ENCODE data around the gene TACO1.

Gene TACO1

GRCh38 chr17:63601439-63602371 is 1.0 kb downstream of the TACO1 start:
- no peak for FAIRE-seq

- FAIRE-seq, result no peak
These were observed 9.3 kb downstream of the TACO1 start for GRCh38 chr17:63609816-63610573.

- FAIRE-seq, result no peak
These were observed 10.2 kb downstream of the TACO1 start for GRCh38 chr17:63610854-63611253.

GRCh38 chr17:63611354-63611753 is 10.7 kb downstream of the TACO1 start:
- FAIRE-seq, result no peak

GRCh38 chr17:63613663-63614062 is 13.0 kb downstream of the TACO1 start:
- no peak for FAIRE-seq

GRCh38 chr17:63621229-63621683 is 20.6 kb downstream of the TACO1 start:
- no peak for FAIRE-seq

GRCh38 chr17:63621684-63622573 is 21.2 kb downstream of the TACO1 start, which contains the start of gene MAP3K3:
TSS of gene MAP3K3 (plus strand) at chr17:63622417. CDS start at chr17:63622760, 343 bp downstream.
- FAIRE-seq, result peak; percentile 82

- no peak for FAIRE-seq
These were observed 22.1 kb downstream of the TACO1 start for GRCh38 chr17:63622574-63623390.

- no peak for FAIRE-seq
These were observed 23.3 kb downstream of the TACO1 start for GRCh38 chr17:63623786-63624530.

GRCh38 chr17:63624531-63624880 is 23.8 kb downstream of the TACO1 start:
- FAIRE-seq, result no peak

GRCh38 chr17:63626551-63627180 is 26.0 kb downstream of the TACO1 start:
- no peak for FAIRE-seq

- FAIRE-seq, result no peak
These were observed 28.9 kb downstream of the TACO1 start for GRCh38 chr17:63629627-63630026.

- FAIRE-seq, result no peak
These were observed 30.4 kb downstream of the TACO1 start for GRCh38 chr17:63631062-63631461.

- no peak for FAIRE-seq
These were observed 30.9 kb downstream of the TACO1 start for GRCh38 chr17:63631626-63632025.

- no peak for FAIRE-seq
These were observed 33.0 kb downstream of the TACO1 start for GRCh38 chr17:63633742-63634141.

GRCh38 chr17:63634163-63634562 is 33.5 kb downstream of the TACO1 start:
- no peak for FAIRE-seq

- no peak for FAIRE-seq
These were observed 34.1 kb downstream of the TACO1 start for GRCh38 chr17:63634816-63635215.

- no peak for FAIRE-seq
These were observed 34.6 kb downstream of the TACO1 start for GRCh38 chr17:63635290-63635689.

GRCh38 chr17:63635787-63636186 is 35.1 kb downstream of the TACO1 start:
- no peak for FAIRE-seq

- no peak for FAIRE-seq
These were observed 38.4 kb downstream of the TACO1 start for GRCh38 chr17:63639125-63639524.

Data from colon (tissue), 2 donors.